ENCODE measurements around the gene PDE4B. TPM values are rescaled to one million over a fixed set of nuclear protein-coding genes. Genes with fewer than 3 reads are reported as not detected.
"Not testable (repeated sequence)": the region's sequence is repeated elsewhere in the genome, so short reads cannot be mapped to it uniquely, and the experiment has no call there.

The PDE4B gene
- total RNA-seq, 1 donor from 2014 or later: 2.4 TPM

DNA sequence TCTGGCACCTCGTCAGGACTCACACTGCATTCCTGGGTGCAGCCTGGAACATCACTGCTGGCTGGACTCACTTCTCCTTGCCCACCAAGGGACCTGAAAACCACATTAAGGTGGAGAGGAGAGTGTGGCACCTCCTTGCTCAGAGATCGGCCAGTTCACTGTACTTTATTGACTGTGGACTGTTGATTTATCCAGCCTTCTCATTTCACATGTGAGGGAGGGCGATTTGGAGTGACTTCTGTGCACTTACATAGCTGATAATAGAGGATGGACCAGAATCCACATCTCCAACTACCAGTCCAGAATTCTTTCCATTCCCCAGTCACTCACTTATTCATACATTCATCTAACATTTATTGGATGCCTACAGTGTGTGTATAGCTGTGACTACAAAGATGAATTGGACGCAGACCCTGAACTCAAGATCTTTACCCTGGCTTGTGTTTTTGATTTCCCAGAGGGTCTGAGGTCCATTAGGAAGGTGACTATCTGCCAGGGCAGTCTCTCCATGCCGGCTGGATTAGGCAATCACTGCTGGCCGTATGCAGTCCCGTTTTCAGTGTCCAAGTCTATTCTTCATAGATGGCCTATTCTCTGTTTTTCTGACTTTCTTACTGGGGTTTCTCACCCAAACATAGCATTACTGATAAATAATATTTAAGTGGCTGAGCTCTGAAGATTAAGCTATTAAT, 507.7 kb downstream of the PDE4B start:
- ATAC-seq (peak; percentile 89), DNase-seq (ENCODE audit: low spot score) (peak; percentile 75)

DNA sequence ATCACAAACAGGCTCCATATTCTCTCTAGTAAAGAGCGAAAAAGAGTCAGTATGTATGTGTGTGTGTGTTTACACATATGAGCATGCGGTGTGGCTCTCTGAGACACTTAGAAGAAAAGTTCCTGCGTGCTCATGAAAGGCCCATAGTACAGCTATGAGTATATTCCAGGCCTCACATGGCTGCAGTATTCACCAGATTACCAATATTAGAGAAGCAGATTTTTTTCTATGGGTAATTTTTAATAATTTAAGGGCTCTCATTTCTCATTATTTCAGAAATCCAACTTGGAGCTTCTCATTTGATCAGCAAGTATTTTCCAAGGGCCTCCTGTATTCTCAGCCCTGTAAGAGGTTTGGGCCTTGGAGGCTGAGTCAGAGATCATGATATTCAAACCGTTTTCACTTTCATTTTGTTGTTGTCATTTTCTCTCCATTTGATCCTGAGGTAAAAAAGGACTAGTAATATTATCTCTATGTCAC, 508.3 kb downstream of the PDE4B start:
- DNase-seq (ENCODE audit: low spot score) (no peak), ATAC-seq (peak; percentile 78)

DNA sequence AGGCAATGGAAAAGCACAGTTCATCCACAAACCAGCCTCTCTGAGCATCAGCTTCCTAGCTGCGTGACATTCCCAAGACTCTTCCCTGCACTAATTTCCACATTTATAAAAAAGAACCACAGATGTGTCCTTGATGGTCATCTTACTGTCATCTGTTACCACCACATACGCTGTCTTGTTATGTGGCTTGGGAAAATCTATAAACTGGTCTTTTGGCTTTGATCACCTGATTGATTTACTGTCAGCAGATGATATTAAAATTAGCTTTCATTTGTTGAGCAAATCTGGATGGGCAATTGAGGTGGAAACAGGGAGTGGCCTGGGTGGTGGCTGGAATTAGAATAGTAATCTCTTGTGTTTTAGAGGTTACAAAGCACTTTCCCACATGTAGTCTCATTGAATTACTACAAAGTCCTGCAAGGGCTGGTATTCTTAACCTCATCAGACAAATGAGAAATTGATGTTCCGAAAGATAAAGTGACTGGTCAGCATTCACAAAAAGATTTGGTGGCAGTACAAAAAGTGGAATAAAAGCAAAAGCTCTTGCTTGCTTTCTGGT, 509.6 kb downstream of the PDE4B start:
- ATAC-seq (no peak), DNase-seq (ENCODE audit: low spot score) (no peak)

DNA sequence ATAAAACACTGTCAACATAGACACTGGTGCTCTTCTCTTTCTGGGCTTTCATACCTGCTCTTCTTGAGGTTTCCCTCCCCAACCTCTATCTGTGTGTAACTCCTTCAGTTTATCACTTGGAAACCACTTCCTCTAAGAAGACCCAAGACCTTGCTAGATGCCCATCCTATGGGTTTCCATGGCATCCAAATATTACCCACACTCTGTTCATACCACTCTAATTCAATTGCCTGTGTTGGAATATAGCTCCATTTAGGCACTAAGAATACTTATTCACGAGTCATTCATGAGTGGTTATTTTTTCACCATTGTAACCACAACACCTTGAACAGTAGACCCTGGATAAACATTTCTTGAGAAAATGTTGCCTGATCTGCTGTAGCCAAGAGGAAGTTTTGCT, 510.1 kb downstream of the PDE4B start:
- no peak for DNase-seq (ENCODE audit: low spot score)
- no peak for ATAC-seq

DNA sequence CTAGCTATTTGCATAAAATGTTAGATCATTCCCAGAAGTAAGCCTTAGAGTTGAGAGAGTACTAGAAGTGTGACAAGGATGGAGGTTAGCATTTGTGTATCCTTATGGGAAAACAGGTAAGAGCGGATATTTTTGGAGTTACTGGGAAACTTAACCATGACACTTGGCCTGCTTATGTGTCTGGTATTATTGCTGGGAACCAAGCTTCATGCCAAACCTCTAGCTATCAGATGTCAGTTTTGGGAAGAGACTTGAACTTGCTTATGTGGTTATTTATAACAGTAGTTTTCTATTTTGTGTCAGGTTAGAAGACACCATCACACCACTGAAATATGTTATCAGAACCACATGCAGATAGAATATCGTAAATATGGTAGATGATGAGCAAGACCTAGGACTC, 511.0 kb downstream of the PDE4B start:
- DNase-seq (ENCODE audit: low spot score) (no peak), ATAC-seq (no peak)

DNA sequence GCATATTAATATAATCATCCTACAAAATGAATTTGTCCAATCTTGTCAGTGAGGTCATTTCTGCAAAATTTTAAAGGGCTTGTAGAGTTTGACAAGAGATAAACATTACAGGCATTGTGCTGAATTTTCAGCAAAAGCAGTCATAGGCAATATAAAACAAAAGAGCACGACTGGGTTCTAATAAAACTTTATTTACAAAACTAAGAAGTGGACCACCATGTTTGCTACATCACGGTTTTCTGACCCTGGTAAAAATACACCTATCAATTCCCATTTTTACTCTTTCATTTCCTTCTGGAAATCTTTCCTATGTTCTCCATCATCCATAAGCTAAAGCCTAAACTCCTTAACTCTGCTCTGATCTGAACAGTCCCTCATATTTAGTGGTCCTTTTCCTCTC, 511.4 kb downstream of the PDE4B start:
- ATAC-seq: no peak

DNA sequence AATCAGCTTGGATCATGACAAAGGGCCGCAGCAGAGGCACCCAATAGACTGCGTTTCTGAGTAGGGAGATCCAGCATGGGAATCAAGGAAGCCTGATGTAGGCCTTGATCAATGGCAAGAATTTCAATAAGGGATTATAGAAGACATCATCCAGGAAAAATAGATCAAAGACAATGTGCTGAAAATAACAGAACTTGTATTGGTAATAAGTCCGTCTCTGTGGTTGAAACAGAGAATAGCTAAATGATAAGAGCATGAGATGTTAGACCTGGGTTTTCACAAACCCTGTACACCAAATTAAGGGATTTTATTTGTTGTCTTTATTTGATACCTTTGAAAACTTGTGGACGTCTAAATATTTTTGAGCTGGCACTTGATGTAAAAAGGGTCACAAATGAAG, 513.2 kb downstream of the PDE4B start:
- DNase-seq (ENCODE audit: low spot score): no peak
- no peak for ATAC-seq

More for the DNA sequence above, 511.4 kb downstream of the PDE4B start:
- no peak for DNase-seq (ENCODE audit: low spot score)

DNA sequence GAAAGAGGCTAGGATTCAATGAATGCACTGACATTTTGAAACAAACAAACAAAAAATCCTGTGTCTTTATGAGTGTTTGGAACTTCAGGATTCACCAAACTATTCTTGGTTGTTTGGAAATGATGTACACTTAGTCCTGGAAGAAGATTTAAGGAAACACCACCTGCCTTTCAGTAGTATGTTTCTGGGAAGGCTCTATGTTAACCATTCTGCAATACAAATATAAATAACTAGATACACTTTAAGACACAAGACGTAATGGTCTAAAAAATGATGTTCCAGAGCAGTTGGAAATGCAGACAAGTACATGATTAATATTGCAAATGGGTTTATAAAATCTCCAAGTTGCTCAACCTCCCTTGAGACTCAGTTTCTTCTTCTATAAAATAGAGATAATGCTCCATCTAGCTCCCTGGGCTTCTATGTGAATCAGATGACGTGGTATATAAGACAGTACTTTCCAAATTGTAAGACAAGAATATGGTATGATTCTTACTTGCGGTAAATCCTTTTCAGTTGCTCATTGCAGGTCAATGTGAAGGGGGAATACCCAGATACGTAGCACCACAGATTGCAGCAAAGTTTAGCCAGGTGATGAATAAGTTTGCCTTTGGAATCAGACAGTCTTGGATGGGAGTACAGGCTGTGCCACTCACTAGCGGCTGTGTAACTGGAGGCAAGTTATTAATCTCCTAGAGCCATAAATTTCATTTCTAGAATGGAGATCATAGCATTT, 516.5 kb downstream of the PDE4B start:
- DNase-seq (ENCODE audit: low spot score) (no peak), ATAC-seq (no peak)

DNA sequence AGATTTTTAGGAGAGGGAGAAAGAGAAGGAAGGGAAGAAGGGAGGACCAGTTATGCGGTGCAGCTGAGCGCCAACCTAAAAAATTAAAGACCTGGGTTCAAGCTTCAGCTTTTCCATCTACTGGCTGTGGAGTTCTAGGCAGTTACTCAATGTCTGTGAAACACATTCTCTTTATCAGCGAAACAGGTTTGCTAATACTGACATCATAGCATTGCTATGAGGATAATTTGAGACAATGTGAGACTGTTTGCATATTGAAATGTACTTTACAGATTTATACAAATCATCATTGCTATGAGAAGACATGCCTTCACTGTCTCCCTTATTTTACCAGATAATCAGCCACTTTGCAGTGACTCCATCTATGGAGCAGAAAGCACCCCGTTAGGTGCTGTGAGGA, 518.4 kb downstream of the PDE4B start:
- no peak for DNase-seq (ENCODE audit: low spot score)
- no peak for ATAC-seq

DNA sequence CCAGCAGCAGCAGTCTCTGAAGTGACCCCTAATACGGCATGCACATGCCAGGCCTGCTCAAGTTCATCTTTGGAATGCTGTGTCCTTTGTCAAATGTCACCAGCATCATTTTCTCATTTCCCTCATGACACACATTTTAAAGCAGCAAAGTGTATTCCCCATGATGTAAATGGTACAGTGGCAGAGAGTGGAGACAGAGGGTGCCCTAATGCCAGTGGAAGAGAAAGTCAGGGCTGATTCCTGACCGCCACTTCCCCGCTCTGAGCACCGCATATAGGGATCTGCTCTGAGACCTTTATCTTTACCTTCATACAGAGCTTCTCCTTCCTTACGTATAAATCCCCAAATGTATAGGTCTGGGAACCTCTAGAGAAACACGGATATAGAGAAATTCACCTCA, 518.9 kb downstream of the PDE4B start:
- DNase-seq (ENCODE audit: low spot score) (no peak), ATAC-seq (no peak)

DNA sequence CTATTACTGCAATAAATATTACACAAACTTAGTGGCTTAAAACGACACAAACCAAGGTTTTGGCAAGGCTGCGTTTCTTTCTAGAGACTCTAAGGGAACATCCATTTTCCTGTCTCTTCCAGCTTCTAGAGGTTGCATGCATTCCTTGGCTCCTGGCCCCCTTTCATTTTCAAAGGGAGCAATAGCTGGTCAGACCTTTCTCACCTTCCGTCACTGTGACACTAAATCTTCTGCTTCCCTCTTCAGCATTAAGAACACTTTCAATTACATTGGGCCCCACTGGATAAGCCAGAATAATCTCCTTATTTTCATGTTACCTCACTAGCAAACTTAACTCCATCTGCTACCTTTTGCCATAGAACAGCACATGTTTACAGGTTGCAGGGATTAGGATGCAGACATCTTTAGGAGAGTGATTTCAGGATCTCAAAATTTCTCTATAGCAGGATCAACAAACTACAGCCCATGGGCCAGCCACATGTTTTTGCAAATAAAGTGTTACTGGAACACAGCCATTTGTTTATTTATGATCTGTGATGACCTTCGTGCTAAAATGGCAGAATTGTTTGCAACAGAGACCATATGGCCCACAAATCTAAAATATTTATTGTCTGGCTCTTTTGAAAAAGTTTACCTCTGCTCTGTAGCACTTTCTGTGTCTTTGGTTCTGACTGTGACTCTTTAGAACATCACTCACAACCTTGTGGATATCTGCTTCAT, 519.7 kb downstream of the PDE4B start:
- no peak for ATAC-seq
- DNase-seq (ENCODE audit: low spot score): no peak

DNA sequence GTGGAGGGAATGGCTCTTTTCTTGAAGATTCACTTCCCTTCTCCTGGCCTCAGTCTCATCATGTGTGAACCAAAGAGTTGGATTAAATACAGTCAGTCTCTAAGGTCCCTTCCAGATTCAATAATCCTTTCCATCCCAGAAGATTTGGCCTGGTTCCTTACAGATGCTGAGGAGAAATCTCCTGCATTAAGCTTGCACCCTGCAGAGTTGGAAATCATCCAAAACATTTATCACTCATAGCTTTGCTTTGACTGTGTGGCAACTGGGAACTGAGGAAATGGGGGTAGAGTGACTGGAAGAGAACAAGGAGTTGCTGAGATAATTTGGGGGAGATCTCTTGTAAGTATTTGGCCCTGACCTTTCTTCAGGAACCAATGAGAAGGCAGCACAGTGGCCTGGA, 520.7 kb downstream of the PDE4B start:
- DNase-seq (ENCODE audit: low spot score): no peak
- no peak for ATAC-seq

DNA sequence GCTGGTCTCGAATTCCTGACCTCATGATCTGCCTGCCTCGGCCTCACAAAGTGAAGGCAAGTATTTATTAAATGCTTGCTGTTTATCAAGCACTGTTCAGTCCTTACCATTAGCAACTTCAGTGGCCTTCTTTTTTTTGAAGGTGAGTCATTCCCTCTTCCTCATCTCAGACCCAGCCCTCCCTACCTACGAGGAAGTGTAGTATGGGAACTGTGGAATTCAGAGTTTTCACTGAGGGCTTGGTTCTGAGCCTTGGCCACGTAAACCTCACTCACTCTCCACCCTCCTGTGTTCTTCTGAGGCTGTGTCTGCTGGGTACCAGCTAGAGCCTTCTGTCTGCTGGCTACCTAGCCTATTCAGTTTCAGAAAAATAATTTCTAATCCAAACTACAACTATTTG, 523.0 kb downstream of the PDE4B start:
- no peak for DNase-seq (ENCODE audit: low spot score)

DNA sequence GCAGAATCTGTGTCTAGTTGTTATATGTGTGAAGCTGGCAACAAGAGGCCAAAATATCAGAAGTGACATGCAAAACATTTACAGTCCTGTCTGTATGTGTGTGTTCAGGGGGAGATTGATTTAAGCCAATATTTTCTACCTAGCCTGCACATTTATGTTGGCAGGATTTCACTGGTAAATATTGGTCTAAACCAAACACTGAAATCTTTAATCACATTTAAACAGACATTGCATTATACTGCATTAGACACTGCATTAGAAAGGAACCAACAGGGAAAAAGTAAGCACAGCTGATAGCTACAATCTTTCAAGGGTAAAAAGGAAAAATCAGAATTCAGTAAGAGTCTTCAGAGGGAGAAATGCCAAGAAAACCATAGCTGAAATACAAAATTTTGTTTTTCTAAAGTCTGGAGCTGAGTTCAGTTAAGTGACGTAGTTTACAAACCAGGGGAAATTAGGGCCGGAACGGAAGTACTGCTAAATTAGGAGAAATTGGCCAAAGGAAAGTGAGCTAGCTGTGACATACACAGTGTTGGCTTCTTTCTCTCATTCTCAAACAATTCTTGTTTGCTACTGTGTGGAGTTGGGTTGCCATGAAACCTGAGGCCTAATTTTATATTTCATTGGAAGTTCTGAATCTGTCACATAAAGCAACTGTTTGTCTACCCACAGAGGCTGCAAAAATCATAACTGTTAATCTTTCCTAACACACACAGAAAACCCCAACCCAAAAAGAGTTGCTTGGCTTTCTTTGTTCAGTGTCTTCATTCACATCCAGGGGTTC, 524.0 kb downstream of the PDE4B start:
- ATAC-seq (peak; percentile 88), DNase-seq (ENCODE audit: low spot score) (no peak)

More for the DNA sequence above, 523.0 kb downstream of the PDE4B start:
- peak; percentile 22 for ATAC-seq

DNA sequence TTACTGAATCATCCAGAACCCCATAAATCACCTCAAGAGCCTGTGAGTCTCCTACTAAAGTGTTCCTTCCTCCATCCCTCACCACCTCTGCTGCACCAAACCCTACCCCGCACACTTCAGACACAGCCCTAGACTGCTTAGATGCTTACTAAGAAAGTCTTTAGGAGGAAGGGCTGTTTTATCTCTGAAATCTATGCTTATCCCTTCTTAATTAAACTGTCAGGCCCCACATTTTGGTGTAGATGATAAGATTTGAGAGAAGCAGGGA, 524.5 kb downstream of the PDE4B start:
- DNase-seq (ENCODE audit: low spot score) (no peak), ATAC-seq (peak; percentile 24)

DNA sequence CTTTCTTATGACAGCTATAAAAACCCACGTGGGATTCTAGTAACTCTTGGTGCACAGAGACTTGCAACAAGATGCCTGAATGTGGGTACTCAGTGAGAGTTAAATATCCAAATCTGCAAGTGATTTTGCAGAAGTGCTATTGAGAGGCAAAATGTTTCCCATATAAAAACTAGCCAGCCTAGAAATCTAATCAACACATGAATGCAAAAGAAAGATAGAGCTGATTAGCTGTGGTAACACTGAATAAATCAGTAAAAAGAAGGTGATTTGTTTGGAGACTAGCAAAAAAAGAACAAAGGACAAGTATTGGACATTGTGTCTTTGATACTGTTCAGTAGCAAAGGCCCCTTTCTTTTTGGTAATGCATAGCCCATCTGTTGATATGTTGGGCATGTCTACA, 527.5 kb downstream of the PDE4B start:
- DNase-seq (ENCODE audit: low spot score): no peak
- no peak for ATAC-seq

DNA sequence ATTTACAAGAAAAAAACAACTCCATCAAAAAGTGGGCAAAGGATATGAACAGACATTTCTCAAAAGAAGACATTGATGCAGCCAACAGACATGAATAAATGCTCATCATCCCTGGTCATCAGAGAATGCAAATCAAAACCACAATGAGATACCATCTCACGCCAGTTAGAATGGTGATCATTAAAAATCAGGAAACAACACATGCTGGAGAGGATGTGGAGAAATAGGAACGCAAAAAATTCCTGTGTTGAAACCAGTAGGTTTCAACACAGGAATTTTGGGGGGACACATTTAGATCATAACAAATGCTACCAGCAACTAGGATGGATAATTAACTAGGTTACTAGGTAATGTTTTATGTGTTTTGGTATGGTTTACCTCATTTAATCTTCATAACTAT, 529.8 kb downstream of the PDE4B start:
- DNase-seq (ENCODE audit: low spot score); ATAC-seq: not testable (repeated sequence)

DNA sequence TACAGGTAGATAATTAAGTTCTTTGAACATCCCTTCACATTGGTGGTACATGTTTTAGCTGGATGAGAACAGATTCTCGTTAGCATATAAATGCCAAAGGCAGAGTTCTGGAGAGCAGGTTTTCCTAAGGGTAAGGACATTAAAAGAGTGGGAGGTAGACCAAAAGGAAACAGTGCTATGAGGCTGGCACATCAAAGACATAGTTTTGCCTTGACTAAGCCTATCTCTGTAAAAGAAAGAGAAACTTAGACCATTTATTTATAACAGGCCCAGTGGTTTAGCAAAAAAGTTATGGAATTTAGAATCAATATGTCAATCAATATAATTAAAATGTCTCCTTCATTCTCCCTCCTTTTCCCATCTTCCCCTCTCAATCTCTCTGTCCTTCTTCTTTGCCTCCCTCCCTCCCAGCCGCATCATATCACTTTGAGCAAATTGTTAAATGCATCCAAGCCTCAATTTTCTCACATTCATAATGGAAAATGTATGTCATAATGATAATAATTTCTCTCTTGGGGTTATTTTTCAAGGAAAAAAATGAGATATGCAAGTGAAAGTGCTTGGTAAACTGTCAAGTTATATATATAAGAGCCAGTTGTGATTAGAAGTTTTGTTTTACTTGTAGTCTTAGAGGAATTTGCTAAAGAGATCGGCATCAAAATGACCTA, 531.4 kb downstream of the PDE4B start:
- no peak for ATAC-seq
- no peak for DNase-seq (ENCODE audit: low spot score)

DNA sequence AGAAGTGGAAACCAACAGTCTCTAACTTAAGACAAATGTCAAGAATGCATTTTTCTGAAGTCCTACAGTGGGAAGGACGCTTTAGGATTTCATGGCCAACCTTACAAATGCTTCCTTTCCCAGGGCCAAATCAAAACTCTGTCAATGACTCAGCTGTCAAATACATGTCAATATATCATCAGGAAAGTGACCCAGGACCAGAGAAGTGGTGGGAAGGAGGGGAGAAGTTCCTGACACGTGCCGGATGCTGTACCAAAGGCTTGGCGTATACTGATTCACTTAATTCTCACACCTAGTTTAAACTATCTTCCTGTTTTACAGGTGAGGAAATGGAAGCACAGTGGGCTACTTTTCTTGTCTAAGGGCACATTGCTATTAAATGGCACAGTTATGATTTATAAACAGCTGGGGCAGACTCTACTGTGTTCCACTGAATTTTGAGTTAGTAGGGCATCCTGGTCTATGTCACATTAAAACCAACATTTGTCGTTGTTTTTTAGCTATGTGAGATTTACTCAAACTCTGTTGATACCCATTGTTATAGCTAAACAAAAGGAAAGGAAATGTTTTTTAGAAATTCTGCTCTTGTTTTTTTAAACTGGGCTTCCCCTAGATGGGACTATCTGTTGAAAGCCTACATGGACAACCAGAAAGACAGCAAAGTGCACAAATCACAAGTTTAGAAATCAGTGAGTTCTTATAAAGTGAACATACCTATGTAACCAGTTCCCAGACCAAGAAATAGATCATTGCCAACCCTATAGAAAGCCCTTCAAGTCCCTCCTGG, 533.1 kb downstream of the PDE4B start:
- ATAC-seq: no peak
- no peak for DNase-seq (ENCODE audit: low spot score)

DNA sequence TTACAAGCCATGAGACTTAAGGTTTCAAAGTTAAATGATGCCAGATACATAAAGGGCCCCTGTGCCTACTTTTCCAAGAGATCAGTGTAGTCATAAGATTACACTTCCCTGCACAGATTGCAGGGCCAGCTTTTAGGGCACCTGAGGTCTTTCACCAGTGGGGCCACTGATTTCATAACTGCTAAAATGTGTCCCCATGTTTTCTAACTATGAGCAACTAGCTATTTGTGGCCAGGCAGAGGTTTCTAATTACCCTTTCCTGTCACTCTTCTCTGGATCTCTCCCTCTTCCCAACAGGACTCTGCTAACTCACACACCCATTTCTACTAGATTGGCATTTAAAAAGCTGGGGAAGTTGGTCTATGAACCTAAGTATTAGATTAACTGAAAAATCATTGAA, 534.2 kb downstream of the PDE4B start:
- ATAC-seq (no peak), DNase-seq (ENCODE audit: low spot score) (no peak)

Measured in left lobe of liver (tissue), 2 donors.